T-helper 1 cell (primary cell): Measurements from ENCODE around the gene MTRR.
A peak's percentile ranks its signal among the peaks of the same experiment; 100 is the strongest.

ENCODE experiments used
- DNase-seq, 5 donors: peaks; one replicate each; pipeline ENCODE4 v3.0.0-alpha.2; 2012 to 2020
- total RNA-seq, 4 donors: gene quantifications; one replicate each; lab custom pipeline; 2026; lab: John Stamatoyannopoulos, UW

The MTRR gene
- 62.2 to 77.6 (median 71.8) reads per million in 4 donors for total RNA-seq

GRCh38 chr5:7868773-7869473, at the start of gene MTRR, which contains the start of gene FASTKD3:
Gene MTRR (plus strand): TSS chr5:7869148. CDS start chr5:7870795, 1,647 bp downstream.
Gene FASTKD3 (minus strand): TSS chr5:7869031. CDS start chr5:7868083, 948 bp downstream.
- peak; percentile 74 to 91 (median 84) for DNase-seq

GRCh38 chr5:7822449-7822848, 46.5 kb upstream of the MTRR start:
- no peak for DNase-seq

- DNase-seq: no peak
Observed at GRCh38 chr5:7823594-7823993, 45.4 kb upstream of the MTRR start.

GRCh38 chr5:7824995-7825394, 44.0 kb upstream of the MTRR start:
- no peak for DNase-seq

GRCh38 chr5:7825630-7826029, 43.3 kb upstream of the MTRR start:
- DNase-seq: no peak

GRCh38 chr5:7827610-7828009, 41.3 kb upstream of the MTRR start:
- DNase-seq: no peak

GRCh38 chr5:7828269-7828668, 40.7 kb upstream of the MTRR start:
- DNase-seq: no peak

GRCh38 chr5:7834982-7835381, 34.0 kb upstream of the MTRR start:
- DNase-seq: no peak

- no peak for DNase-seq
Observed at GRCh38 chr5:7837403-7837802, 31.5 kb upstream of the MTRR start.

- DNase-seq: no peak
Observed at GRCh38 chr5:7842531-7842930, 26.4 kb upstream of the MTRR start.

- no peak for DNase-seq
Observed at GRCh38 chr5:7844901-7845300, 24.0 kb upstream of the MTRR start.

- DNase-seq: no peak
Observed at GRCh38 chr5:7845557-7845956, 23.4 kb upstream of the MTRR start.

- DNase-seq: no peak
Observed at GRCh38 chr5:7846327-7846726, 22.6 kb upstream of the MTRR start.

- no peak for DNase-seq
Observed at GRCh38 chr5:7848296-7848695, 20.7 kb upstream of the MTRR start.

GRCh38 chr5:7849681-7850394, 19.1 kb upstream of the MTRR start:
- DNase-seq: peak in 2 of 5 donors; percentile 7 to 16

GRCh38 chr5:7850395-7851239, 18.3 kb upstream of the MTRR start, which contains the start of gene CFAP90:
Gene CFAP90 (minus strand): TSS chr5:7851133. CDS start chr5:7851021, 112 bp downstream.
- peak in 4 of 5 donors; percentile 21 to 35 (median 25) for DNase-seq

- no peak for DNase-seq
Observed at GRCh38 chr5:7851240-7851592, 17.7 kb upstream of the MTRR start.

- no peak for DNase-seq
Observed at GRCh38 chr5:7851617-7852289, 17.2 kb upstream of the MTRR start.

- no peak for DNase-seq
Observed at GRCh38 chr5:7852542-7852941, 16.4 kb upstream of the MTRR start.

GRCh38 chr5:7852988-7853387, 16.0 kb upstream of the MTRR start:
- no peak for DNase-seq

- no peak for DNase-seq
Observed at GRCh38 chr5:7855611-7856010, 13.3 kb upstream of the MTRR start.

- DNase-seq: peak in 1 of 5 donors; percentile 70
Observed at GRCh38 chr5:7856855-7857254, 12.1 kb upstream of the MTRR start.

GRCh38 chr5:7857361-7857760, 11.6 kb upstream of the MTRR start:
- no peak for DNase-seq
